ENCODE data around the gene FBXO44. TPM values are rescaled to one million over a fixed set of nuclear protein-coding genes. Genes with fewer than 3 reads are reported as not detected.

The FBXO44 gene
- total RNA-seq, 1 experiment from 2014 or later: 24.5 TPM

GRCh38 chr1:11701551-11701961 is 46.9 kb downstream of the FBXO44 start:
- Histone ChIP-seq H4K91ac (ENCODE audit: insufficient read length, low read depth, low read length) (no peak overlapping the region), H2AFZ (ENCODE audit: low read length) (no peak overlapping the region), H2BK12ac (ENCODE audit: insufficient read length, low read depth, low read length) (no peak overlapping the region), H2BK20ac (ENCODE audit: low read depth, low read length, poor library complexity, severe bottlenecking) (no peak overlapping the region), H3K79me1 (ENCODE audit: insufficient read depth, low read depth, low read length, poor library complexity, severe bottlenecking) (no peaks in the 10 kb centered on the region), H2BK120ac (ENCODE audit: low read depth, low read length, poor library complexity, severe bottlenecking) (no peak overlapping the region), H2BK5ac (ENCODE audit: insufficient read length, low read length) (no peak overlapping the region), H3K23ac (ENCODE audit: insufficient read length, low read depth, low read length) (no peak overlapping the region), H3K4me1 (ENCODE audit: insufficient read depth, low read length) (peaks cover 10% of the 10 kb centered on the region), H3K4me2 (ENCODE audit: insufficient read depth, insufficient read length, low read length) (no peak overlapping the region), H4K20me1 (ENCODE audit: control insufficient read depth, insufficient read depth, insufficient read length) (peaks cover 8% of the 10 kb centered on the region), H2AK5ac (ENCODE audit: insufficient read length, low read length) (no peak overlapping the region), H3K79me2 (ENCODE audit: insufficient read depth, low read length) (no peaks in the 10 kb centered on the region; the same call in 1 of the 2 replicates), H3K56ac (ENCODE audit: insufficient read length, low read depth, low read length) (no peak overlapping the region), H4K8ac (replicated peaks; ENCODE audit: insufficient read length, low read depth, low read length) (no peak overlapping the region), H3K27ac (ENCODE audit: insufficient read length, low read depth, low read length) (no peak overlapping the region), H3K9me3 (ENCODE audit: control insufficient read depth, low read depth, low read length) (no peaks in the 10 kb centered on the region), H3T11ph (ENCODE audit: low read length) (no peak overlapping the region), H3K18ac (ENCODE audit: insufficient read length, low read depth, low read length) (no peak overlapping the region), H3K27me3 (ENCODE audit: insufficient read depth, low read length) (no peaks in the 10 kb centered on the region), H3K14ac (ENCODE audit: insufficient read depth, low read length) (no peak overlapping the region), H3K23me2 (ENCODE audit: insufficient read length, low read depth, low read length, poor library complexity, severe bottlenecking) (peaks cover 5% of the 10 kb centered on the region), H3K9ac (ENCODE audit: extremely low read depth, insufficient read length, low read length) (no peak overlapping the region), H3K4ac (ENCODE audit: low read depth, low read length) (no peak overlapping the region), H4K5ac (ENCODE audit: insufficient read length, low read depth, low read length) (no peak overlapping the region), H2BK15ac (ENCODE audit: low read depth, low read length) (no peak overlapping the region)
- peak; percentile 30 for DNase-seq
- Mint-ChIP-seq H3K27ac (peak overlapping the region in 1 of 3 experiments; percentile 5; a peak in 1 of 7 replicates), H3K4me3 (no peak overlapping the region), H3K36me3 (ENCODE audit: insufficient read depth in 1 of 3, low read depth in 3 of 3) (peaks cover 0 to 3% (median 0%) of the 10 kb centered on the region in 3 experiments; a peak in 3 of 7 replicates), H3K4me1 (peaks cover 51 to 52% of the 10 kb centered on the region in 2 experiments), H3K27me3 (ENCODE audit: low read depth) (no peaks in the 10 kb centered on the region), H3K9me3 (no peaks in the 10 kb centered on the region)
- no CpG with 5 or more reads among the region's 15 CpGs for WGBS (ENCODE audit: extremely low coverage, insufficient read length, low lambda C conversion rate)
- no peak for TF ChIP-seq CTCF (conservative IDR thresholded peaks at IDR 0.05)

Data from H9 (cell line).